Endothelial cell of coronary artery (primary cell): Measurements from ENCODE around the gene ZNF613. TPM values are rescaled to one million over a fixed set of nuclear protein-coding genes. Genes with fewer than 3 reads are reported as not detected.

ENCODE experiments used
- total RNA-seq: library from RNA; depleted of rRNA; stranded (reverse); fragments of >200 nt; gene quantifications from 2 replicates; pipeline ENCODE4 v1.2.3, GENCODE V29; 2014

ZNF613 gene
- 6.6 and 7.9 TPM in 2 replicates for total RNA-seq

GRCh38 chr19:51926784-51927741 is at the start of gene ZNF613:
Gene ZNF613, plus strand, starts transcription at chr19:51927472. Its CDS starts 8,749 bp downstream, at chr19:51936221.

GRCh38 chr19:51887522-51888498 is 39.5 kb upstream of the ZNF613 start, which contains the start of gene ZNF577:
Gene ZNF577, minus strand, starts transcription at chr19:51887951. Its CDS starts 7,569 bp downstream, at chr19:51880382.

GRCh38 chr19:51904331-51905165 is 22.7 kb upstream of the ZNF613 start, which contains the start of gene ZNF649:
Gene ZNF649, minus strand, starts transcription at chr19:51905017. Its CDS starts 4,910 bp downstream, at chr19:51900107.

GRCh38 chr19:51986309-51987291 is 59.3 kb downstream of the ZNF613 start, which contains the start of gene ZNF350:
Gene ZNF350, minus strand, starts transcription at chr19:51986840. Its CDS starts 12,480 bp downstream, at chr19:51974360.

Other genes with a start within 250 kb of the ZNF613 start
- gene SPACA6, start 234.1 kb upstream of the ZNF613 start, total RNA-seq: 4.0 and 11.6 TPM in 2 replicates
- gene HAS1, start 203.5 kb upstream of the ZNF613 start, total RNA-seq: 5.1 TPM in 1 of 2 replicates, not detected in the other
- gene FPR1, start 175.6 kb upstream of the ZNF613 start, total RNA-seq: not detected in 2 replicates
- gene FPR2, start 166.3 kb upstream of the ZNF613 start, total RNA-seq: not detected in 2 replicates
- gene FPR3, start 132.3 kb upstream of the ZNF613 start, total RNA-seq: under 0.01 and 2.4 TPM in 2 replicates
- 2.7 and 6.6 TPM in 2 replicates for gene ZNF577, start 39.5 kb upstream of the ZNF613 start, total RNA-seq
- 7.6 and 9.6 TPM in 2 replicates for gene ZNF649, start 22.5 kb upstream of the ZNF613 start, total RNA-seq
- 8.0 and 10.3 TPM in 2 replicates for gene ZNF350, start 59.4 kb downstream of the ZNF613 start, total RNA-seq
- 6.0 and 9.5 TPM in 2 replicates for gene ZNF615, start 80.7 kb downstream of the ZNF613 start, total RNA-seq
- gene ZNF614, start 100.9 kb downstream of the ZNF613 start, total RNA-seq: 8.3 and 9.4 TPM in 2 replicates
- gene ZNF432, start 121.4 kb downstream of the ZNF613 start, total RNA-seq: 5.3 and 8.6 TPM in 2 replicates
- 13.0 and 21.0 TPM in 2 replicates for gene ZNF841, start 168.3 kb downstream of the ZNF613 start, total RNA-seq
- 6.8 and 8.6 TPM in 2 replicates for gene ZNF616, start 212.5 kb downstream of the ZNF613 start, total RNA-seq
- gene ZNF836, start 244.1 kb downstream of the ZNF613 start, total RNA-seq: 4.9 and 7.8 TPM in 2 replicates